Measurements from ENCODE around the gene CIDEA.
"Not testable (repeated sequence)": the region's sequence is repeated elsewhere in the genome, so short reads cannot be mapped to it uniquely, and the experiment has no call there.

DNA sequence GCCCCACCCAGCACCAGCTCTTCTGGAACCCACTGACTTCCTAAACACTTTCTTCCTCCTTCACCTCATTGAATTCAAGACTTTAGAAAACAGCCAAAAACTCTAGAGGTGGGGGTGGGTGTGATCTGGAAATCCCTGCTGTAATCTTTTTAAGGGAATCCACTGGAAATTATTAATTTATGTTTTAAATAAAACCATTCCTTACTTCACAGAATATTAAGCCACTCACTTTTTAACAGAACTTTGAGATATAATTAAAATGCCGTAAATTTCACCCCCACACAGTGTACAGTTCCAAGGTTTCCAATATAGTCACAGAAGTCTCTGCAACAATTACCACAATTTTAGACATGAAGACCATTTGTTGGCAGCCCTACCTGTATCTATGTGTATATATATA, 30.8 kb upstream of the CIDEA start:
- TF ChIP-seq, protein P1, sequence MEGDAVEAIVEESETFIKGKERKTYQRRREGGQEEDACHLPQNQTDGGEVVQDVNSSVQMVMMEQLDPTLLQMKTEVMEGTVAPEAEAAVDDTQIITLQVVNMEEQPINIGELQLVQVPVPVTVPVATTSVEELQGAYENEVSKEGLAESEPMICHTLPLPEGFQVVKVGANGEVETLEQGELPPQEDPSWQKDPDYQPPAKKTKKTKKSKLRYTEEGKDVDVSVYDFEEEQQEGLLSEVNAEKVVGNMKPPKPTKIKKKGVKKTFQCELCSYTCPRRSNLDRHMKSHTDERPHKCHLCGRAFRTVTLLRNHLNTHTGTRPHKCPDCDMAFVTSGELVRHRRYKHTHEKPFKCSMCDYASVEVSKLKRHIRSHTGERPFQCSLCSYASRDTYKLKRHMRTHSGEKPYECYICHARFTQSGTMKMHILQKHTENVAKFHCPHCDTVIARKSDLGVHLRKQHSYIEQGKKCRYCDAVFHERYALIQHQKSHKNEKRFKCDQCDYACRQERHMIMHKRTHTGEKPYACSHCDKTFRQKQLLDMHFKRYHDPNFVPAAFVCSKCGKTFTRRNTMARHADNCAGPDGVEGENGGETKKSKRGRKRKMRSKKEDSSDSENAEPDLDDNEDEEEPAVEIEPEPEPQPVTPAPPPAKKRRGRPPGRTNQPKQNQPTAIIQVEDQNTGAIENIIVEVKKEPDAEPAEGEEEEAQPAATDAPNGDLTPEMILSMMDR (IDR thresholded peaks at IDR 0.05), result not testable (repeated sequence)
- not testable (repeated sequence) for TF ChIP-seq POLR2A (IDR thresholded peaks at IDR 0.05)

Data from testis (tissue), 2 donors.